ENCODE results near the gene INSIG2. TPM values are rescaled to one million over a fixed set of nuclear protein-coding genes. Genes with fewer than 3 reads are reported as not detected.

Gene INSIG2
- total and polyA plus RNA-seq, 2 experiments from 2014 or later = 27.3 to 35.3 TPM

DNA sequence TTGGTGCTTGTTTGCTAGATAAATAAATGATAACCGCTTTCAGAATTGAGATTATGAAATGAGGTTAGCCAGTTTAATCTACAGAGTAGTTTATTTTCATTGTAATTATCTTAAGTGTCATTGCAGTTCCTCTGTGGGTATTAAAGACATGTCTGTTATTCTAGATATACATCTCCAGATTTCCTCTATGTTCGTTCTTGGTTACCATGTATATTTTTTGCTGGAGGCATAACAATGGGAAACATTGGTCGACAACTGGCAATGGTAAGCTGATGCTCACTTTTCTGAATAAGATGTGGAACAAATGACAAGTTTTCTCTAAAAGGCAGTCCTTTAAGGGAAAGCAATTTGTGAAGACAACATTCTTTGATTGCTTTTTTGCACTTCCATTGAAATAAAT lies 18.7 kb downstream of the INSIG2 start:
- no peaks in the 10 kb centered on the region for H3K4me1 ChIP-seq (ENCODE audit: insufficient read depth)
- H3K4me2 ChIP-seq = no peak overlapping the region
- no peak overlapping the region for H3K4me3 ChIP-seq
- H3K9me3 ChIP-seq (ENCODE audit: low read depth) = no peaks in the 10 kb centered on the region
- WGBS (ENCODE audit: low lambda C conversion rate, missing lambda C conversion rate) = 92% methylated on average over 3 of the region's 3 CpGs
- H3K79me2 ChIP-seq = peaks cover 5% of the 10 kb centered on the region
- no peaks in the 10 kb centered on the region for H3K9me2 ChIP-seq (replicated peaks; ENCODE audit: insufficient read depth)
- TF ChIP-seq EZH2phosphoT487 (IDR thresholded peaks at IDR 0.05; ENCODE audit: low read depth, severe bottlenecking, unreplicated experiment) (no peak), EZH2 (IDR thresholded peaks at IDR 0.05; ENCODE audit: borderline replicate concordance) (no peak)
- TF ChIP-seq, protein P1, sequence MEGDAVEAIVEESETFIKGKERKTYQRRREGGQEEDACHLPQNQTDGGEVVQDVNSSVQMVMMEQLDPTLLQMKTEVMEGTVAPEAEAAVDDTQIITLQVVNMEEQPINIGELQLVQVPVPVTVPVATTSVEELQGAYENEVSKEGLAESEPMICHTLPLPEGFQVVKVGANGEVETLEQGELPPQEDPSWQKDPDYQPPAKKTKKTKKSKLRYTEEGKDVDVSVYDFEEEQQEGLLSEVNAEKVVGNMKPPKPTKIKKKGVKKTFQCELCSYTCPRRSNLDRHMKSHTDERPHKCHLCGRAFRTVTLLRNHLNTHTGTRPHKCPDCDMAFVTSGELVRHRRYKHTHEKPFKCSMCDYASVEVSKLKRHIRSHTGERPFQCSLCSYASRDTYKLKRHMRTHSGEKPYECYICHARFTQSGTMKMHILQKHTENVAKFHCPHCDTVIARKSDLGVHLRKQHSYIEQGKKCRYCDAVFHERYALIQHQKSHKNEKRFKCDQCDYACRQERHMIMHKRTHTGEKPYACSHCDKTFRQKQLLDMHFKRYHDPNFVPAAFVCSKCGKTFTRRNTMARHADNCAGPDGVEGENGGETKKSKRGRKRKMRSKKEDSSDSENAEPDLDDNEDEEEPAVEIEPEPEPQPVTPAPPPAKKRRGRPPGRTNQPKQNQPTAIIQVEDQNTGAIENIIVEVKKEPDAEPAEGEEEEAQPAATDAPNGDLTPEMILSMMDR (IDR thresholded peaks at IDR 0.05; ENCODE audit: poor library complexity) = no peak
- no peak overlapping the region for H3K27ac ChIP-seq
- no peaks in the 10 kb centered on the region for H3K27me3 ChIP-seq
- DNase-seq (ENCODE audit: low spot score) = no peak
- no peak overlapping the region for H2AFZ ChIP-seq
- no peaks in the 10 kb centered on the region for H3K36me3 ChIP-seq (replicated peaks; ENCODE audit: insufficient read depth, low read depth)
- H4K20me1 ChIP-seq (ENCODE audit: insufficient read depth, poor library complexity, severe bottlenecking) = no peaks in the 10 kb centered on the region

DNA sequence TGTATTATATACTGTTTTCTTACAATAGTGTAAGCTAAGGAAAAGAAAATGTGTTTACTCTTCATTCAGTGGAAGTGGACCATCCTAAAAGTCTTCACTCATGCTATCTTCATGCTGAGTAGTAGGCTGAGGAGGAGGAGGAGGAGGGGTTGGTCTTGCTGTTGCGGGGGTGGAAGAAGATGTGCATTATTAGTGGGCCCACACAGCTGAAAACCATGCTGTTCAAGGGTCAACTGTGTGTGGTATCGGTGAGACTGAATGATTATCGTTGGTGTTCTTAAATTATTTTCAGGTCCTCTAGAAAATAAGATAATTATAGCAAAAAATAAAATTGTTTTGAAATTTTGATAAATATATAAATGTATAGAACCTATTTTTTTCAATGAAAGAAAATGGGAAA lies 22.0 kb downstream of the INSIG2 start:
- H3K27ac ChIP-seq = no peak overlapping the region
- no peak for DNase-seq (ENCODE audit: low spot score)
- no peaks in the 10 kb centered on the region for H3K36me3 ChIP-seq (replicated peaks; ENCODE audit: insufficient read depth, low read depth)
- no peaks in the 10 kb centered on the region for H3K27me3 ChIP-seq
- no peak for TF ChIP-seq EZH2 (IDR thresholded peaks at IDR 0.05; ENCODE audit: borderline replicate concordance)
- TF ChIP-seq, protein P1 (IDR thresholded peaks at IDR 0.05; ENCODE audit: poor library complexity) = no peak
- no peak for TF ChIP-seq EZH2phosphoT487 (IDR thresholded peaks at IDR 0.05; ENCODE audit: low read depth, severe bottlenecking, unreplicated experiment)
- no peak overlapping the region for H2AFZ ChIP-seq
- no peak overlapping the region for H3K4me3 ChIP-seq
- H3K9me2 ChIP-seq (replicated peaks; ENCODE audit: insufficient read depth) = no peaks in the 10 kb centered on the region
- WGBS (ENCODE audit: low lambda C conversion rate, missing lambda C conversion rate) = 97% methylated on average over 3 of the region's 3 CpGs
- no peak overlapping the region for H3K4me2 ChIP-seq
- H3K4me1 ChIP-seq (ENCODE audit: insufficient read depth) = no peaks in the 10 kb centered on the region
- H4K20me1 ChIP-seq (ENCODE audit: insufficient read depth, poor library complexity, severe bottlenecking) = no peaks in the 10 kb centered on the region
- H3K9me3 ChIP-seq (ENCODE audit: low read depth) = no peaks in the 10 kb centered on the region
- no peaks in the 10 kb centered on the region for H3K79me2 ChIP-seq

DNA sequence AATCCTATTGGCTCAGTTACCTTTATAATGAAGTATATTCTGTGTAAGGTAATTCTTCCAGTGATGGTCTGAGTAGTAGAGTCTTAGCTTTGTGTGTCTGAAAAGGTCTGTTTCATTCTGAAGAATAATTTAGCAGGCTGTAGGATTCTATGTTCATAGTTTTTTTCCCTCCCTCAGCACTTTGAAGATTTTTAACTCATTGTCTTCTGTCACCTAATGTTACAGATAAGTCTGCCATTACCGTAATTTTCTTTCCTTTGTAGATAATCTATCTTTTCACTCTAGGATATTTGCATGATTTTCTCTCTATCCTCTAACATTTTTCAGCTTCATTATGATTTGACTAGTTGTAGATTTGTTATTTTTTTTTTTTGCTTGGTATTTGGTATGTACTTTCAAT lies 22.7 kb downstream of the INSIG2 start:
- no peak overlapping the region for H3K4me2 ChIP-seq
- TF ChIP-seq, protein P1 (IDR thresholded peaks at IDR 0.05; ENCODE audit: poor library complexity) = no peak
- TF ChIP-seq EZH2phosphoT487 (IDR thresholded peaks at IDR 0.05; ENCODE audit: low read depth, severe bottlenecking, unreplicated experiment) = no peak
- no peak for TF ChIP-seq EZH2 (IDR thresholded peaks at IDR 0.05; ENCODE audit: borderline replicate concordance)

More for the DNA sequence above, 22.7 kb downstream of the INSIG2 start:
- WGBS (ENCODE audit: low lambda C conversion rate, missing lambda C conversion rate) = 100% methylated on average over 1 of the region's 1 CpG
- Histone ChIP-seq H3K79me2 (no peaks in the 10 kb centered on the region), H4K20me1 (ENCODE audit: insufficient read depth, poor library complexity, severe bottlenecking) (no peaks in the 10 kb centered on the region), H3K4me1 (ENCODE audit: insufficient read depth) (no peaks in the 10 kb centered on the region), H3K9me2 (replicated peaks; ENCODE audit: insufficient read depth) (no peaks in the 10 kb centered on the region), H3K4me3 (no peak overlapping the region), H3K9me3 (ENCODE audit: low read depth) (no peaks in the 10 kb centered on the region), H3K27me3 (no peaks in the 10 kb centered on the region), H3K36me3 (replicated peaks; ENCODE audit: insufficient read depth, low read depth) (no peaks in the 10 kb centered on the region), H2AFZ (no peak overlapping the region), H3K27ac (no peak overlapping the region)
- DNase-seq (ENCODE audit: low spot score) = no peak

Measured in hepatocyte (in vitro differentiated cells).